ENCODE data around the gene DBNL. TPM values are rescaled to one million over a fixed set of nuclear protein-coding genes. Genes with fewer than 3 reads are reported as not detected.

Gene DBNL
- total RNA-seq, 4 donors from 2014 or later = 113 to 139 (median 126) TPM

DNA sequence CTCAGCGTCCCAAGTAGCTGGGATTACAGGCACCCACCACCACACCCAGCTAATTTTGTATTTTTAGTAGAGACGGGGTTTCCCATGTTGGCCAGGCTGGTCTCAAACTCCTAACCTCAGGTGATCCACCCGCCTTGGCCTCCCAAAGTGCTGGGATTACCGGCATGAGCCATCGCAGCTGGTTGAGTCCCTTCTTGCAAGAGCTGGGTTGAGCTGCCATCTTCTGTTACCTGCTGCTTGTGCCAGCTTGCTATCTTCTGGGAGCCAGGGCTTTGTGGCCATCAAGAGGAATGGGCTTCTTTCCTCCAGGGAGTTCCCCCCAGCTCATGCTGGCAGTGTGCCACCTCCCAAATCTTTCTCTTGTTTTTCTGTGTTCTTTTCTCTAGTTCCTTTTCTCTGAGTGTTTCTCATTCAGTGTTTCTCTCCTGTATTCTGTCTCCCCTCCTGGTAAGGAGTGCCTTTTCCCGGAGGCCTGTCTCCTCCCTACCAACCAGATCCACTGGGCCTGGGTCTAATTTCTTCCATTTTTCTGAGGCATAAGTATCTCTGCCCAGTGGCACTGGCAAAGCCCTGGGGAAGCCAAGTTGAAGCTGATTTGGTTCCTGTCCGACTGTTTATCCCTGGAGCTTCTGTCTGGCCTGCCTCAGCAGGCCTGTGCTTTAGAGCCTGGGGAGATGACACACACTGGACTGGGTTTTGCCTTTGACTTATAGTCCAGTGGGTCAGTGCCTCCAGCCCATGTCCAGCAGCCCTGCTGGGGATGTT is 3.7 kb downstream of the DBNL start:
- no peaks in the 10 kb centered on the region for H3K9me3 ChIP-seq
- H3K27me3 ChIP-seq = no peaks in the 10 kb centered on the region
- H3K4me1 ChIP-seq = peaks cover 0 to 47% (median 20%) of the 10 kb centered on the region in 4 donors
- TF ChIP-seq, protein P1, sequence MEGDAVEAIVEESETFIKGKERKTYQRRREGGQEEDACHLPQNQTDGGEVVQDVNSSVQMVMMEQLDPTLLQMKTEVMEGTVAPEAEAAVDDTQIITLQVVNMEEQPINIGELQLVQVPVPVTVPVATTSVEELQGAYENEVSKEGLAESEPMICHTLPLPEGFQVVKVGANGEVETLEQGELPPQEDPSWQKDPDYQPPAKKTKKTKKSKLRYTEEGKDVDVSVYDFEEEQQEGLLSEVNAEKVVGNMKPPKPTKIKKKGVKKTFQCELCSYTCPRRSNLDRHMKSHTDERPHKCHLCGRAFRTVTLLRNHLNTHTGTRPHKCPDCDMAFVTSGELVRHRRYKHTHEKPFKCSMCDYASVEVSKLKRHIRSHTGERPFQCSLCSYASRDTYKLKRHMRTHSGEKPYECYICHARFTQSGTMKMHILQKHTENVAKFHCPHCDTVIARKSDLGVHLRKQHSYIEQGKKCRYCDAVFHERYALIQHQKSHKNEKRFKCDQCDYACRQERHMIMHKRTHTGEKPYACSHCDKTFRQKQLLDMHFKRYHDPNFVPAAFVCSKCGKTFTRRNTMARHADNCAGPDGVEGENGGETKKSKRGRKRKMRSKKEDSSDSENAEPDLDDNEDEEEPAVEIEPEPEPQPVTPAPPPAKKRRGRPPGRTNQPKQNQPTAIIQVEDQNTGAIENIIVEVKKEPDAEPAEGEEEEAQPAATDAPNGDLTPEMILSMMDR (IDR thresholded peaks at IDR 0.05) = no peak
- TF ChIP-seq POLR2A (IDR thresholded peaks at IDR 0.05) (no peak), EP300 (IDR thresholded peaks at IDR 0.05) (no peak)
- 85 to 95% methylated on average over 7 of the region's 7 CpGs for WGBS, 2 donors
- no peak overlapping the region for H3K27ac ChIP-seq
- H3K36me3 ChIP-seq = peaks cover 6 to 50% (median 14%) of the 10 kb centered on the region in 3 donors
- DNase-seq (ENCODE audit: low spot score in 2 of 2) = no peak
- no peak overlapping the region for H3K4me3 ChIP-seq

DNA sequence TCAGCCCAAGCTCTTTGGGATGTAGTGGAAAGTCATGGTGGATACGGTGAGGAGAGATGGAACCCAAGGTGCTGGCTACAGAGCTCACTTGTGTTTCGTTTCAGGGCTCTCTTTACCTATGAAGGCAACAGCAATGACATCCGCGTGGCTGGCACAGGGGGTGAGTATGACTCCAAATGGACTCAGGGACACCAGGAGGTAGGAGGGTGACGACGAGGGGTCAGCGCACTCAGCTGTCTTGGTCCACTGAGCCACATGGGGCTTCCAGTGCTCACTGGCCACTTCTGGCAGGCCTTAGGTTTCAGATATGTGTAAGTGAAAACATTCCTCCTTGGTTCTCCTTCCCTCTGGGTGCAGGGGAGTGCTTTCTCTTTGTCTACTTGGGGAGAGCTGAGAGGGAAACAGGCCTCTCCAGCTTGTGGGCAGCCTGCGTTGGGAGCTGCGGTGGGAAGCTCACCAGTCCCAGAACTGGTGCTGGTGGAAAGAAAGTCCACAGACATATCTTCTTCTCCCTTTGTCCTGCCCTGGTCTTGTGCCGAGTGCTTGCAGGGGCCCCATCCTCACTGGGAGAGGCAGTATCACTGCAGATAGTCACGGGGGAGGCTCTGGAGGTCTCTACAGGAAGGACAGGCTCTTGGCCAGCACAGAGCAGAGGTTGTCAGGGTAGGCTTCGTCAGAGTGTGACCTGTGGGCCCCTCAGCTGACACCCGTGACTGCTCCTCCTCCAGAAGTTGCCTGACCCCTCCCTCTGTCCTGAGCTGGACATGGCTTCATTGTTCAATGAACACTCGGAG is 5.8 kb downstream of the DBNL start:
- no peak for TF ChIP-seq POLR2A (IDR thresholded peaks at IDR 0.05)
- TF ChIP-seq, protein P1 (IDR thresholded peaks at IDR 0.05) = no peak
- no peak for TF ChIP-seq EP300 (IDR thresholded peaks at IDR 0.05)
- H3K27me3 ChIP-seq = no peaks in the 10 kb centered on the region
- peaks cover 6 to 71% (median 14%) of the 10 kb centered on the region in 3 donors for H3K36me3 ChIP-seq
- peaks cover 0 to 36% (median 15%) of the 10 kb centered on the region in 4 donors for H3K4me1 ChIP-seq
- no peak overlapping the region for H3K4me3 ChIP-seq
- DNase-seq (ENCODE audit: low spot score in 2 of 2) = no peak
- H3K27ac ChIP-seq = no peak overlapping the region
- H3K9me3 ChIP-seq = no peaks in the 10 kb centered on the region
- 88 to 90% methylated on average over 14 of the region's 14 CpGs for WGBS, 2 donors

DNA sequence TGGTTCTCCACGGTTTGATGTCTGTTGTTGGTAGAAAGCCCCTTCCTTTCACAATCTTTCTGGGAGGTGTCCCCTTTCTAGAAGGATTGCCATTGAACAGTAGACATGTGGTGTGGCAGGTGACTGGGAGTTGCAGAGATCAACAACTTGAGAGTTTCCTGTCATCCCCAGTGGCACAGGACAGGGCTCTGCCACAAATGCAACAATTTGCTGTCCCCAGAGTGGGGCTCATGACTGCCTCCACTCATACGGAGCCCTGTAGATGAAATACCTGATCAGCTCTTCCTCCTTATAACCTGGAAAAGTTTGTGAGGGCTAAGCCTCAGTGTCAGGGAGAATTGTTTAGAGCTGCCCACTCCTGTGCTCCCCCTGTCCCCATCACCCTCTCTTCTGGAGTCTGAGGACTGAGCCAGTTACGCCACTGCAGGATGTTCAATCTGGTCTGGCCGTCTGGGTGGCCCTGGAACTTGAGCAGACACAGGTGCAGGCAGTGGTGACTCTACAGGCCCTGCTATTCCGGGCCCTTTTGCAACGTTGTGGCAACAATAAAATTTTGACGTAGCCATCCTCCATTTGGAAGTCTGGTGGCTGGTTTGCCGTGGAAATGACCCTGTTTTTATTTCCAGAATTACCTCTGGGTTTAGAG is 6.5 kb downstream of the DBNL start:
- Histone ChIP-seq H3K27me3 (no peaks in the 10 kb centered on the region), H3K4me3 (no peak overlapping the region), H3K9me3 (no peaks in the 10 kb centered on the region), H3K36me3 (peaks cover 6 to 78% (median 14%) of the 10 kb centered on the region in 3 donors), H3K4me1 (peaks cover 0 to 28% (median 8%) of the 10 kb centered on the region in 4 donors), H3K27ac (no peak overlapping the region)
- DNase-seq (ENCODE audit: low spot score in 2 of 2) = no peak
- 73 to 85% methylated on average over 8 of the region's 8 CpGs for WGBS, 2 donors
- TF ChIP-seq, protein P1 (IDR thresholded peaks at IDR 0.05) = no peak
- TF ChIP-seq POLR2A (IDR thresholded peaks at IDR 0.05) (no peak), EP300 (IDR thresholded peaks at IDR 0.05) (no peak)

DNA sequence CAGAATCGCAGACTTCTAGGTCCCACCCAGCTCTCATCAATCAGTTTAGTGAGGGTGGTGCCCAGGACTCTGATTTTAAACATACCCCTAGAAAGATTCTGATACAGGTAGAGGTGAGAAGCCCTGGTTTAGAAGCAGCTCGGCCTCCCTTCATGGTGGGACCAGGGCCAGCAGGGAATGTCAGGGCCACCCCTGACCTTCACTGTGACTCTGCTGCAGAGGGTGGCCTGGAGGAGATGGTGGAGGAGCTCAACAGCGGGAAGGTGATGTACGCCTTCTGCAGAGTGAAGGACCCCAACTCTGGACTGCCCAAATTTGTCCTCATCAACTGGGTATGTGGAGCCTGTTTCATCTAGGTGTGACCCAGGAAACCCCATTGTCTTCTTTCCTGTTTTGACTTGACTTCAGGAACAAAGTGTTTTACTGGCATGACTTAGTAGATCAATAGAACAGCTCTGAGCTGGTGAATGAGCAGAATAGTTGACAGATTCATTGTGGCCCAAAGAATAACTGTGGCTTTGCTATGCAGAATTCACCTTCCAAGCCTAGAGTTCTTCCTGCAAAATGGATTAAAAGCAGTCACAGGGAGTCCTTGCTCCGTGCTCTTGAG is 7.2 kb downstream of the DBNL start:
- no peak overlapping the region for H3K4me3 ChIP-seq
- H3K36me3 ChIP-seq = peaks cover 6 to 79% (median 20%) of the 10 kb centered on the region in 3 donors
- H3K27me3 ChIP-seq = no peaks in the 10 kb centered on the region
- TF ChIP-seq, protein P1 (IDR thresholded peaks at IDR 0.05) = no peak
- no peak for TF ChIP-seq POLR2A (IDR thresholded peaks at IDR 0.05)
- TF ChIP-seq EP300 (IDR thresholded peaks at IDR 0.05) = no peak
- WGBS, 2 donors = 86 to 95% methylated on average over 5 of the region's 5 CpGs
- H3K9me3 ChIP-seq = no peaks in the 10 kb centered on the region
- no peak overlapping the region for H3K27ac ChIP-seq
- DNase-seq (ENCODE audit: low spot score in 2 of 2) = no peak
- H3K4me1 ChIP-seq = peaks cover 0 to 22% (median 2%) of the 10 kb centered on the region in 4 donors

Measured in tibial nerve (tissue), 4 donors.